Measurements from ENCODE around the gene ELOVL2.

DNA sequence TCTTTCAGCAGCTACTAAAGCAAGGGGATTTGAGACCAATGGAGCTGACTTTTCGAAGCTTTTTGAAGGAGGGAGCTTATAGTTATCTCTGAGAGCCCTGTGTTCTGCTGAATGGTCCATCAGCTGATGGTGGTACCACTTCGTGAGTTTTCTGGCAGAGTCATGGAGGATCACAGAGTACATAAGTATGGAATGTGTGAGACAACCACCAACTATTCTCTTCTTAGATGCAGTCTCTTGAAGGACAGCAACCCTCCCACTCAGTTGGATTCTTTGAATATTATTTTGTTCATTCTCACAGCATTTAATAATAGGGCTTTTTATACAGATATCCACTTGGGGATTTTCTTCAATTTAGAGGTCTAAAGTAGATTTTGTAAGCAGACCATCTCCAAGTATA is 75.3 kb downstream of the ELOVL2 start:
- TF ChIP-seq, protein P1, sequence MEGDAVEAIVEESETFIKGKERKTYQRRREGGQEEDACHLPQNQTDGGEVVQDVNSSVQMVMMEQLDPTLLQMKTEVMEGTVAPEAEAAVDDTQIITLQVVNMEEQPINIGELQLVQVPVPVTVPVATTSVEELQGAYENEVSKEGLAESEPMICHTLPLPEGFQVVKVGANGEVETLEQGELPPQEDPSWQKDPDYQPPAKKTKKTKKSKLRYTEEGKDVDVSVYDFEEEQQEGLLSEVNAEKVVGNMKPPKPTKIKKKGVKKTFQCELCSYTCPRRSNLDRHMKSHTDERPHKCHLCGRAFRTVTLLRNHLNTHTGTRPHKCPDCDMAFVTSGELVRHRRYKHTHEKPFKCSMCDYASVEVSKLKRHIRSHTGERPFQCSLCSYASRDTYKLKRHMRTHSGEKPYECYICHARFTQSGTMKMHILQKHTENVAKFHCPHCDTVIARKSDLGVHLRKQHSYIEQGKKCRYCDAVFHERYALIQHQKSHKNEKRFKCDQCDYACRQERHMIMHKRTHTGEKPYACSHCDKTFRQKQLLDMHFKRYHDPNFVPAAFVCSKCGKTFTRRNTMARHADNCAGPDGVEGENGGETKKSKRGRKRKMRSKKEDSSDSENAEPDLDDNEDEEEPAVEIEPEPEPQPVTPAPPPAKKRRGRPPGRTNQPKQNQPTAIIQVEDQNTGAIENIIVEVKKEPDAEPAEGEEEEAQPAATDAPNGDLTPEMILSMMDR (IDR thresholded peaks at IDR 0.05) = no peak
- no peak for TF ChIP-seq POLR2A (IDR thresholded peaks at IDR 0.05)

All from transverse colon (tissue), 3 donors.